WTC11 (cell line): ENCODE results near the gene R3HDM4. TPM values are rescaled to one million over a fixed set of nuclear protein-coding genes. Genes with fewer than 3 reads are reported as not detected.

ENCODE experiments used
- ATAC-seq: fragments of 200-7000 bp; cut with Tn5 transposase; 2 replicates; pipeline ENCODE4 v1.10.0; 2021; ENCODE audit warnings: mild to moderate bottlenecking, moderate library complexity
- CTCF ChIA-PET: fragments of 300-600 bp; sonication (Branson Sonifier 250); formaldehyde crosslinking; loops from one replicate; lab custom pipeline; 2021; ENCODE audit warnings: antibody characterized with exemption; lab: Charles Lee
- POLR2A ChIA-PET: fragments of 350-600 bp; sonication (Branson Sonifier 250); formaldehyde crosslinking; loops from one replicate; lab custom pipeline; 2021; ENCODE audit warnings: antibody characterized with exemption; lab: Charles Lee
- DNase-seq: peaks from one replicate; pipeline ENCODE4 v3.0.0; 2021; ENCODE audit warnings: low spot score
- H3K27ac Mint-ChIP-seq: 2 replicates; pipeline ENCODE4 v1.8.0; 2021; ENCODE audit warnings: mixed read lengths
- H3K27me3 Mint-ChIP-seq: 2 replicates; pipeline ENCODE4 v1.8.0; 2021; ENCODE audit warnings: low read depth, mild to moderate bottlenecking, moderate library complexity, mixed read lengths
- H3K36me3 Mint-ChIP-seq: 2 replicates; pipeline ENCODE4 v1.8.0; 2021; ENCODE audit warnings: mixed read lengths
- H3K4me1 Mint-ChIP-seq: 2 replicates; pipeline ENCODE4 v1.8.0; 2022; ENCODE audit warnings: mixed read lengths
- H3K4me3 Mint-ChIP-seq: 2 replicates; pipeline ENCODE4 v1.8.0; 2021; ENCODE audit warnings: mild to moderate bottlenecking, moderate library complexity, mixed read lengths
- H3K9me3 Mint-ChIP-seq: 2 replicates; pipeline ENCODE4 v1.8.0; 2021; ENCODE audit warnings: mixed read lengths
- ATF2 ChIP-seq: sonication (generic); formaldehyde crosslinking; IDR thresholded peaks from 2 replicates; pipeline ENCODE4 v1.8.1; 2022; ENCODE audit warnings: low read depth, missing genetic modification reagents, borderline replicate concordance
- ESRRA ChIP-seq: sonication (generic); formaldehyde crosslinking; IDR thresholded peaks from 2 replicates; pipeline ENCODE4 v1.8.1; 2022; ENCODE audit warnings: mild to moderate bottlenecking, missing genetic modification reagents, borderline replicate concordance
- GABPB1 ChIP-seq: sonication (generic); formaldehyde crosslinking; IDR thresholded peaks from 2 replicates; pipeline ENCODE4 v1.8.1; 2023; ENCODE audit warnings: mild to moderate bottlenecking, missing genetic modification reagents
- GTF2I ChIP-seq: fragments of 250-450 bp; sonication (Bioruptor Pico); conservative IDR thresholded peaks from 2 replicates; pipeline ENCODE4 v1.4.0; 2021; ENCODE audit warnings: mild to moderate bottlenecking
- IRF2 ChIP-seq: sonication (generic); formaldehyde crosslinking; IDR thresholded peaks from 2 replicates; pipeline ENCODE4 v1.8.0; 2022; ENCODE audit warnings: low read depth, missing genetic modification reagents, borderline replicate concordance
- JAZF1 ChIP-seq: fragments of 250-450 bp; sonication (Bioruptor Pico); IDR thresholded peaks from 2 replicates; pipeline ENCODE4 v1.9.0; 2021; ENCODE audit warnings: moderate library complexity, mild to moderate bottlenecking, inconsistent platforms
- NFATC4 ChIP-seq: fragments of 250-450 bp; sonication (Bioruptor Pico); IDR thresholded peaks from 2 replicates; pipeline ENCODE4 v1.9.0; 2021; ENCODE audit warnings: mild to moderate bottlenecking
- NFE2L1 ChIP-seq: sonication (generic); formaldehyde crosslinking; IDR thresholded peaks from 2 replicates; pipeline ENCODE4 v1.8.1; 2023; ENCODE audit warnings: missing genetic modification reagents
- PRDM15 ChIP-seq: sonication (generic); formaldehyde crosslinking; IDR thresholded peaks from 2 replicates; pipeline ENCODE4 v1.8.0; 2022; ENCODE audit warnings: missing genetic modification reagents
- ZBTB21 ChIP-seq: sonication (generic); formaldehyde crosslinking; IDR thresholded peaks from 2 replicates; pipeline ENCODE4 v1.8.1; 2023; ENCODE audit warnings: mild to moderate bottlenecking, missing genetic modification reagents, borderline replicate concordance
- ZNF121 ChIP-seq: sonication (generic); formaldehyde crosslinking; IDR thresholded peaks from 2 replicates; pipeline ENCODE4 v1.8.0; 2023; ENCODE audit warnings: missing genetic modification reagents
- total RNA-seq: library from RNA; stranded (reverse); gene quantifications from 3 replicates; pipeline ENCODE4 v1.2.3, GENCODE V29; 2021

Gene R3HDM4
- total RNA-seq, 1 experiment from 2014 or later: 99.5 TPM

- no peaks in the 10 kb centered on the region for H3K27me3 Mint-ChIP-seq
- DNase-seq (peak; percentile 45), ATAC-seq (no peak)
- TF ChIP-seq NFE2L1 (CRISPR knock-in tag) (no peak), GTF2I (CRISPR knock-in tag) (peak; percentile 67; the same call in 1 of the 2 replicates), ZNF121 (CRISPR knock-in tag) (peak; percentile 31; the same call in 1 of the 2 replicates)
- CTCF ChIA-PET: interaction anchor here (0.6 to 2.0 kb wide), 9 partner anchors 10 to 314 kb away, joined by 3 to 11 read pairs (median 3); no protein-coding TSS in a partner anchor
- H3K4me1 Mint-ChIP-seq: peaks cover 35% of the 10 kb centered on the region
- POLR2A ChIA-PET: no interaction called here
- H3K4me3 Mint-ChIP-seq: no peak overlapping the region
- peak overlapping the region; percentile 90 for H3K27ac Mint-ChIP-seq
- H3K9me3 Mint-ChIP-seq: no peaks in the 10 kb centered on the region
- H3K36me3 Mint-ChIP-seq: peaks cover 2% of the 10 kb centered on the region; the same call in 1 of the 2 replicates
Measured at GRCh38 chr19:956766-957440, 43.9 kb upstream of the R3HDM4 start.

GRCh38 chr19:955803-956765 is 43.1 kb upstream of the R3HDM4 start:
- peak; percentile 42; the same call in 1 of the 2 replicates for TF ChIP-seq PRDM15 (CRISPR knock-in tag)
- TF ChIP-seq ATF2 (CRISPR knock-in tag): no peak
- TF ChIP-seq, all 79 proteins: peak for 1
- Mint-ChIP-seq H3K27ac (peak overlapping the region; percentile 27), H3K36me3 (peaks cover 2% of the 10 kb centered on the region; the same call in 1 of the 2 replicates), H3K27me3 (no peaks in the 10 kb centered on the region), H3K9me3 (no peaks in the 10 kb centered on the region), H3K4me1 (peaks cover 35% of the 10 kb centered on the region), H3K4me3 (no peak overlapping the region)
- POLR2A ChIA-PET: no interaction called here
- peak; percentile 25 for DNase-seq
- no peak for ATAC-seq
- CTCF ChIA-PET: interaction anchor here (0.6 to 2.0 kb wide), 8 partner anchors 9 to 313 kb away, joined by 3 to 11 read pairs (median 3); no protein-coding TSS in a partner anchor

GRCh38 chr19:954672-955494 is 41.9 kb upstream of the R3HDM4 start:
- peaks cover 31% of the 10 kb centered on the region for H3K4me1 Mint-ChIP-seq
- H3K27ac Mint-ChIP-seq: peak overlapping the region; percentile 60; the same call in 1 of the 2 replicates
- peaks cover 2% of the 10 kb centered on the region; the same call in 1 of the 2 replicates for H3K36me3 Mint-ChIP-seq
- H3K9me3 Mint-ChIP-seq: no peaks in the 10 kb centered on the region
- TF ChIP-seq GTF2I (CRISPR knock-in tag): peak; percentile 90
- no peak for TF ChIP-seq NFATC4 (CRISPR knock-in tag)
- H3K4me3 Mint-ChIP-seq: no peak overlapping the region
- CTCF ChIA-PET: interaction anchor here (1.6 kb wide), 1 partner anchor 16 kb away, joined by 4 read pairs; no protein-coding TSS in a partner anchor
- POLR2A ChIA-PET: no interaction called here
- no peak for ATAC-seq
- H3K27me3 Mint-ChIP-seq: no peaks in the 10 kb centered on the region
- DNase-seq: no peak

GRCh38 chr19:954272-954671 is 41.3 kb upstream of the R3HDM4 start:
- peak overlapping the region; percentile 60; the same call in 1 of the 2 replicates for H3K27ac Mint-ChIP-seq
- POLR2A ChIA-PET: no interaction called here

More at GRCh38 chr19:954272-954671, 41.3 kb upstream of the R3HDM4 start:
- Mint-ChIP-seq H3K36me3 (peaks cover 2% of the 10 kb centered on the region; the same call in 1 of the 2 replicates), H3K4me3 (no peak overlapping the region), H3K9me3 (no peaks in the 10 kb centered on the region)
- no peak for DNase-seq
- CTCF ChIA-PET: interaction anchor here (1.6 kb wide), 1 partner anchor 17 kb away, joined by 4 read pairs; no protein-coding TSS in a partner anchor
- TF ChIP-seq ZBTB21 (CRISPR knock-in tag): no peak
- TF ChIP-seq GABPB1 (CRISPR knock-in tag): no peak
- TF ChIP-seq JAZF1: no peak
- TF ChIP-seq IRF2 (CRISPR knock-in tag): no peak
- no peak for TF ChIP-seq ZNF121 (CRISPR knock-in tag)
- no peak for TF ChIP-seq ESRRA (CRISPR knock-in tag)
- TF ChIP-seq, all 79 proteins: peak for 0
- ATAC-seq: no peak
- peaks cover 27% of the 10 kb centered on the region for H3K4me1 Mint-ChIP-seq
- H3K27me3 Mint-ChIP-seq: no peaks in the 10 kb centered on the region
